GM19240 (cell line): ENCODE measurements around the gene HIVEP3.
"Not testable (repeated sequence)": the region's sequence is repeated elsewhere in the genome, so short reads cannot be mapped to it uniquely, and the experiment has no call there.

Experiments
- DNase-seq: peaks from one replicate; pipeline ENCODE4 v3.0.0; 2011; ENCODE audit warnings: low spot score; ENCODE audit not compliant: insufficient read length

HIVEP3 gene

DNA sequence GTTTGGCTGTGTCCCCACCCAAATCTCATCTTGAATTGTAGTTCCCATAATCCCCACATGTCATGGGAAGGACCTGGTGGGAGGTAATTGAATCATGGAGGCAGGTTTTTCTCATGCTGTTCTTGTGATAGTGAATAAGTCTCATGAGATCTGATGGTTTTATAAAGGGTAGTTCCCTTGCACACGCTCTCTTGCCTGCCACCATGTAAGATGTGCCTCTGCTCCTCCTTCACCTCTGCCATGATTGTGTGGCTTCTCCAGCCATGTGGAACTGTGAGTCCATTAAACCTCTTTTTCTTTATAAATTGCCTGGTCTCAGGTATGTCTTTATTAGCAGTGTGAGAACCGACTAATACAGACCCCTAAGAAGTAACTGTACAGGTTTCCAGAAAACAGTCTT is 2.5 kb upstream of the HIVEP3 start:
- not testable (repeated sequence) for DNase-seq

DNA sequence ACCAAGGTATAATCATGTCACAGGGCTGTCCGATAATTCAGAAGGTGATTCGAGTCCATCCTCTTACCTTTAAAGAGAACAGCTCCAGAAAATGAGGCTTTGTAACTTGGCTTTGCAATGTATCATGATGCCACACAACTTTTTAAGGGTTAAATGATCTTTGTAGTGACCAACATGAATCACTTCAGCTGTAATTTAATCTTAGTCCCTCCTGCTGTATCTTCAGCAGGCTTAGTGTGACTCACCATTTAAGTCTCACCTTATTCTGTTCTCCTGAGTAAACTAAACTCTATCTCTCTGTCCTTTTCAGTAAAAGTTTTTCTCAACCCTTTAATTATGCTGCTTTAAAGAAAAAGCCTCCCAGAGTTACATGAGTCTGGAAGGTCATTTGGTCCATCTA is 1.9 kb upstream of the HIVEP3 start:
- no peak for DNase-seq

DNA sequence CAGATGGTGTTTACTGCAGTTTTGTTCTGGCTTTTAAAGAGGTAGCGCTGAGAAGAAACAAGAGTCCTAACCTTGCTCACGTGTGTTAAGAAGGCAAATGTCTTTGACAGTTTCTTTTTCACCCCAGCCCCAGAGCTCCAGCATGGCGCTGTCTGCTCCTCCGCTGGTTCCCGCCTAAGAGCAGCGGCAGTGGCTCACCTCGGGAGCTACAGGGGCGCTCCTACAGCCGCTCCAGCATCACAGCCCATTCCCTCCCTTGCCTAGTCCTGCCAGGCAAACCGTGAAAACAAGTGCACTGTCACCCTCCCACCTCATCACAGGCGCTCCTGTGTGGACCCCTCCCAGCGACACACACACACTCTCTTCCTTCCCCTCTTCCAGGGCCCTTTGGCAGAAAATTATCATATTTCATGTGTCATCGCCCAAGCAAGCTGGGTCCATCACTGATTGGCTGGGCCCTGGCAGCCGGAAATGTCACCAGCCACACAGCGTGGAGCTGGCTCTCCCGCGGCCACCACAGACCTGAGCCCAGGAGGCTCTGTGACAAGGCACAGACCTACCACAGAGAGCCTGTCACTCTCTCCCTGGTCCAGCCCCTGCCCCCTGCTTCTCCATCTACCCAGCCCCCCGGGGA is 1.2 kb upstream of the HIVEP3 start:
- DNase-seq = peak; percentile 30

DNA sequence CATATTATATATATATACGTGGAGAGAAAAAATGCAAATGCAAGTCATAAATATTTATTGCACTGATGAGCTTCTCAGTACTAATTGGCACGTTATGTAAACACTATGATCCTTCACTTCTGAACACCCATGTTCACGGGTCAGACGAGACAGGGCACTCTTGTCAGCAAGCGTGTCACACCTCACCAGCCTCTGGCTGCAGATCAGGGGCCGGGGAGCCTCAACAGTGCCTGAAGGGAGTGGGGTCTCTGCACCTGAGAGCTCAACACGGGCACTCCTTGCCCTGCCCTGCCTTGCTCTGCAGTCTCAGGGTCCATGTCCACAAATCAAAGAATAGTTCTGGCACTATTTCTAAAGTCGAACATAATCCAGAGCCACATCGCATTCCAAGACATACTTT is 409 bp upstream of the HIVEP3 start:
- no peak for DNase-seq

DNA sequence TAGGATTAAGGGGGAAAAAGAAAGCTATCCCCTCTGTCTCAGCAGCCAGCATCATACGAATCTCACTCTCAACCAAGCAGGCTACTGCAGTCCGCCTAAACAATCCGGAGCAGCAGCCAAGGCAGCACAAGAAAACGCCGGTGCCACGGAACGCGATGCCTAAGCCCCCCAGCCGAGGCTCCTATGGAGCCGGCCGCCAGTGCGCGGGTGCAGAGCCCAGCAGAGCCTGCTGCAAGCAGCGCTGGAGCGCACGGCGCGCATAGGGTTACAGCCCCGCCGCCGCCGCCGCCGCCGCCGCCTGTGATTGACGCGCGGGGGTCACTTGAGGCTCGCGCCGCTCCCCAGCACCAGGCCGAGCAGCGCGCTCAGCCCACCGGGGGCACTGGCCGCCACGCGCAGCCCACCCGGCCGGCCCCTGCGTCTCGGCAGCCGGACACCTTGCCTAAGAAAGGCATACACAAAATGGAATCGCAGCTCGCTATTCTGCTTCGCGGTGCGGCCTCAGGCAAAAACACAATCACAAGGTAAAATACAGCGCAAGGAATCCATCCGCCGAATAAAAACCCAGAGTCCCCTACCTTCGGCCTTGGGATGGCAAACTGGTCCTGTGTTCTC is 780 bp downstream of the HIVEP3 start:
- no peak for DNase-seq

DNA sequence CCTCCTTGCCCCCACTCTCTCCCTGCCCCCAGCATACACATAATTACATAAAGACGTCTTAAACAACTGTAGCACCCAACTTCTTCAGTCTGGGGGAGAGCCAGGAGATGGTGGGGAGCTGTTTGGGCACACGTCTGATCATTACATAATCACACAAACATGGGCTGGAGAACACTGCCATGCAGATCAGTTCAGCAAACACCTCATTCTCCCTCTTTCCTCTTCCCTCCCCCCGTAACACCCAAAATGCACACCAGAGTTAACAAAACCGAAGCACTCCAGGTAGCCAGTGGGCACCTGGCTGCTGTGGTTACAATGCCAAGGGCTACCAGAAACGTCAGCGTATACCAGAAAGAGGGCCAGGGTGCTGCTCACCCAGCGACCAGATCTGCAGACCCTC is 1.6 kb downstream of the HIVEP3 start:
- DNase-seq = no peak

DNA sequence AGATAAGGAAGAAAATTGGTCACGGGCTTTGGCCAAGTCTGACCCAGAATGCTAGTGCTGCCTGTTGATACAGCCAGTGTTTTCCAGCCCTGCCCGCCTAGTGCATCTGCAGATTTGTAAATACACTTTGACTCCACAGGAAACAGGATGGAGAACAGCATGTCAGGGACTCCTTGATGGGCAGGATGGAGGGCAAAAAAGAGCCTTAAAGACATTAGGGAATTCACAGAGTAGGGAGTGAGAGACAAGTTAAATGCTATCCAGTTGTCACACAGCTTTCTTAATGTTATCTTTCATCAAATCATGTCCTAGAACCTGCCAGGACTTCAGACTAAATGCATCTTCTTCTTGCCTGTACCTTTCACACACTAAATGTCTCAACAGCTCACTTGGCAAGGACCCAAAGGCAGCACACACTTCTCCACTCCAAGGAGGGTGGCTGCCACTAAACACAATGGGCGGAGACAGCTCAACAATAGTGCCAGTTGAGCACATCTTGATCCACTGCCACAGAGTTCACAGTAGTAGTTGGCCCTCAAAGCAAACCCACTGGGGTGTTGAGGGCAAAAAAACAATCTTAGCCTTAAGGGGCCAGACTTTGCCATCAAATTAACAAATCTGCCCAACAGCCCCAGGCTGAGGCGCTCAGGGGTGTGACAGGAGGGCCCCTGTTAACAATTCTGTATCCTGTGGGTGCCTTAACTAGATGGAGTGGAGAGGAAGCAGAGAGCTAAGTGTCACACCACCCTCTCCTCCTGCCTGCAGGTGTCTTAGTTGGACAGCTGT is 2.7 kb downstream of the HIVEP3 start:
- DNase-seq = no peak

DNA sequence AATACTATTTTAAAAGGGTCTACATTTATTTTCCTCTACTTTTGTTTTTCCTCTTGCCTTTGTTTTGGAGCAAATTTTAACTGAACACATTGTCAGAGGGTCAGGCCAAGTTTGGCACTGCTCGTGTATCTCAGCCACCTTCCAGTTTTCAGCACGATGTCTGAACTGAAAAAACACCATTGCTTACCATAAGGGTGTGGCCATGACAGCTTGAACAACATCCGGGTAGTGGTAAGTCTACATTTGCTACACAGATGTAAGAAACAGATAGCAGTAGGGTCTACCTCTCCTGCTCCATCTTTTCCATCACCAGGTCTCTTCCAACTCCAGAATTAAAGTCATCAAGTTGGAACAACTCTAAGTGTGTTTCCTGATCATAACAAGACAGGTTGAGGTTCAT is 4.2 kb downstream of the HIVEP3 start:
- DNase-seq = no peak

DNA sequence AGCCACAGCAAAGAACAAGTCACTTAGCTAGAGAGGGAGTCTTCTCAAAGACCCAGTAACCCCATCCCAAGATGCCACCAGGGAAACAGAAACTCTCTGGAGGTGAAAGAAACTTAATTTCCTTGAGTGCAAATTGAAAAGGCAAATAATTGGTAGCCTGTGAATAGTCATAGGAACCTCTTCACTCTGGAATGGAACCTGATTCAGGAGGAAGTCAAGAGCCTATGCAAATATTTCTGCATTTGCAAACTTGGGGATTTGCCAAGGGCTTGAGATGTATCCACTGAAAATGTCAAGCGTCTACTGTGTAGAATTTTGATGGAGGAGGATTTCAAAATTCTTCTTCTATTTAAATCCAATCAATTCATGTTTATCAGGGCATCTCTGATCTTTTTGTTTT is 5.7 kb downstream of the HIVEP3 start:
- no peak for DNase-seq

DNA sequence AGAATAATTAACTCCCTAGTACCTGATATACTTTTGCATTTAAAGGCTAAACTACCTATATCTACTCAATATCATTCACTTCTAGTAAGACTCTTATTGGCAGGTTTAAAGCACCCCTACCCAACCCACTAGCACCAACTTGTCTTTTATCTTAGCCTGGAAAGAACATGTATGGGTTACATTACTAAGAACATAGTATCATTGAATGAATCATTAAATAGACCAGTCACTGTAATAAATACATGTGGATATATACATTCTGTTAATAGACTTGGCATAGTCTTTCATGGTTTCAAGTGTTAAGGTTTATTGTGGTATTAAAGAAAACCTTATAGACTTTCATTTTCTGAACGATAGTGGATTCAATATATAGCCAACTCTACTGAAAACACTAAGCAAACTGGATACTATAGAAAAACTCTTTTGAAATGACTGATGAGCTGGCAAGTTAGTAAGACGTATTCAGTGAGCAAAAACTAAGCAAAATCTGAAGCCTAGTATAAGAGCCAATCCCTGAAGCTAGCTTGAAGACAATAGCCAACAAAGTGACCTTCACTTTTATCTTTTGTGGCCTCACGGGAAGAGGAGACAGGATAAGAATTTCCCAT is 10.3 kb downstream of the HIVEP3 start:
- DNase-seq = no peak

DNA sequence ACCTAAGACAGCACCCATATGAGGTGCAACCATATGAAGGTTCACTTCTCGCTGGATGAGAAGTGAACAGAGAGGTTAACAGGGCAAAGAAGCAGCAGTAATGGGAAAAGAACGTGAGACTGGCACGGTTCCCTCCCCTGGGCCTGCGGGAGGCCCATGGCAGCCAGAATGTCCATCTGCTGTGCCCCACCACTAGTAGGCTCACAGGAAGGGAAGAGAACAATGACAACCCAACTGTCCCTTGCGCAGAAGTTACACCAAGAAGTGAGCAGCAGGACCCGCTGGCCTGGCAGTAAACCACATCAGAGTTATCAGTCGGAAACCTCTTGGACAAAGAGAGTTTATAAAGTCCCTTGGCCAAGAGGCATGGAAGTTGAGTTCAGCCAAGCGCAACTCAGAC is 11.3 kb downstream of the HIVEP3 start:
- no peak for DNase-seq

DNA sequence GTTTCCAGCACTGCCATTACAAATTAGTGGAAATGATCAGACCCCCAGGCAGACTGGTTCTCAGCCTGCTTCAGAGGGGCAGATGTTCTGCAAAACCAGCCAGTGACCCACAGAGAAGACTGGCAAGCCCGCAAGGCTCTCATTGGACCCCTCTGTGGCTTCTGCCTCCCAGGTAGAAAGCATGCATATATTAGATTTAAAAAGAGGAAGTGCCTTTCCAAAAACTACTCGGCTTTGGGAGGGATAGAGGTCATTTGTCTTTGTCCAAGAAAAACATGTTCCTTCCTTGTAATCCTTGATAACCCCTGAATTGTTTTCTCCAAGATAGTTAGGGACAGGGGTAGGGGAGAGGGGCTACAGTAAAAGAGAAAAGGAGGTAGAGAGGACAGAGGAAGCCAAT is 11.8 kb downstream of the HIVEP3 start:
- DNase-seq = no peak

DNA sequence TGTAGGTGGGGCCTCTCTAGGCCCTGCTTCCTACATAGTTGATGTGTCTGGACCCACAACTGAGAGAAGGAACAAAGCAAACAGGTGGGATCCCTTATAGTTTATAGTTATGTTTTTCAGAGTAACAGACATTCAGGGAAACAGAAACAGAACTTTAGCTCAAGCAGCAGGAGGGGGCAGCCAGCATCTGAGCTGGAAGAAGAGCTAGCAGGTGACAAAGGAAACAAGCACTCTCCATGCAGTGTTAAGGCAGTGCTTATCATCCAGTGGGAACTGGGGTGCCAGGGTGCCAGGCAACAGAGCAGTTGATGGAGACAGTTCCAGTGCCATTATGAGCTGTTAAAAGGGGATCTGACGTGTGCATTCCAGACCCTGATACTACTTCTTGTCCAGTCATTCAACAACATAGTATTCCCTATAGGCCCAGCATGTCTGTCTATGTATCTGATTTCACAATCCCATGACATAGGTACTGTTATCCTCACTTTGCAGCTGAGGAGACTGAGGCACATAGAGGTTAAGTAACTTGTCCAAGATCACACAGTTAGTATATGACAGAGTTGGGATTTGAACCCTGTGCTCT is 13.5 kb downstream of the HIVEP3 start:
- DNase-seq = no peak

DNA sequence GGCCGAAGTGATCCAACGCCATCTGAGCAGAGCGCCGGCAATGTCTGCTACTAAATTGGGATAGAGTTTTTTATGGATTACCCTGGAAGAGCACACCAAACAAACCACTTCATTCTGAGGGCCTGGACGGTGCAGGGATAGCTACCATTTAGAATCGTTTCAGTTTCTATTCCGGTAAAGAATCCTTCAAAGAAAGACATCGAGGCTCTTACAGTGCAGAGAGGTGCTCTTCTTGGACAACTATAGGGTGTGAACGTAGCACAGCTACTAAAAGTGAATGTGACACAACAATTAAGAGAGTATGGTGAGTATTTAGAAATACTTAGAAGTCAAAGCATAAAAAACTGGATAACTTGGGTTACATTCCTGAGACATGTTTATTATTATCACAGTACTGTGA is 16.1 kb downstream of the HIVEP3 start:
- DNase-seq = no peak

DNA sequence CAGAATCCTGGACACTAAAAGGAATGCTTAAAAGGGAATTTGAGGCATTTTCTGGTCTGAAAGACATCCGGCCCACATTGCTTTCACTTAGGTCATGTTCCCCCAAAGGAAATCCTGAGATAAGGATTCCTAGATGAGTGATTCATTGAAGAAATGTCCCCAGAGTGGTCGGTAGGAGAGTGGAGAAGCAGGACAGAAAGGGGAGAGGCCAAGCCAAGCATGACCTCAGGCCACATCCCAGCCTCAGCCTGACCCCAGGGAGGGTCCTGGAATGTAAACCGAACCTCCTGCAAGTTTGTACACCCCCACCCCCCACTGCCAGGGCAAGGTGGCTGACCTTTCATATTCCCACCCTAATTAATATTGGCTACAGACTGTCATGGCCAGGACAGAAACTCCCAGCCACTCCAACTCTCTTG is 16.6 kb downstream of the HIVEP3 start:
- DNase-seq = no peak

DNA sequence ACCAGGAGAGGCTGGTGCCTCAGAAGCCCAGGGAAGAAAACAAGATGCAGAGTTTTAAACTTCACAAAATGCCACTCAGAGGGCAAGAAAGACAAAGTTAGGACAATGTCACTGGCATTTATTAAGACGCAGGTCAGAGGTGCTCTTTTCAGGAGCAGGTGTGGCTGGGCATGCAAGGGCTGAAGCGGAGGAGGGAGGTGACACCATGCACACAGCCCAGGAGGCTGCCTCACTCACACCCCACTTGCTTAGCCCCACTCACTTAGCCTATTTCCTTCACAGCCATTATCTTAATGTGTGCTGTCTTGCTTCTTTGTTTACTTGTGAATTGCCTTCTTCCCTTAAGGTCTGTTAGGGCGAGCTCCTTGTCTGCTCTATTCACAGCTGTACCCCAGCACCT is 17.2 kb downstream of the HIVEP3 start:
- DNase-seq = no peak

DNA sequence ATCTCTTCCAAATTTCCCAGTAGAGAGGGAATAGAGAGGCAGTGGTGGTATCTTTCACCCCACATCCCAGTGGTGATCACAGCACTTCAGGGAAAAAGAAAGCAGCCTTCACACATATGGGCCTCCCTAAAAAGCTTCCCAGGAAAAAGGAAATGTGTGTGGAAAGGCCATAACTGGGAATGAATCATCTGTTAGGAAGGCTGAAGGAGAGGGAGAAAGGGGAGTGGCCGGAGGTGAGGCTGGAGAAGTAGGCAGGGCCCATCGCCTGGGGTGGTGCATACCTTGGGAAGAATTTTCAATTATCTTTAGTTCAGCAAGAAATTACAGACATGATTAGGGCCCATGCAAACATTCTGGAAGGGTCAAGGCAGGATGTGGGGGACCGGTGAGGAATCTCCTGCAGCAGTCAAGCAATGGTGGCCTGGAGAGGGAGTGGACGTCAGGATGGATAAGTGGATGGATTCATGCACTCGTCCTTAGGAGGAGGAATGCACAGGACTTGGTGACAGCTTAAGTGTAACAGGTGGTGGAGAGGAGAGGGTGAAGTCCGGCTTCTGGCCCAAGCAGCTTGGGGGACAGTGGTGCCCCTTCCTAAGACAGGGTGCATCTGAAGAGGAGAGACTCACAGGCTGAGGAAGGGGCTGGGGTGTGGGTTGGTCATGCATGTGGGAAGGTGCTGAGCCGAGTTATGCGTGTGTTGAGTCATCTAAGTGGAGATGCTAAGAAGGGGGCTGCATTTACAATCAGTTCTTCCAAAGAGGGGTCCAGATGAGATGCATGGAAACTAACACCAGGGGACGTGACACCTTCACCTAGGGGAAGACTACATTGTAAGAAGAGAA is 17.9 kb downstream of the HIVEP3 start:
- DNase-seq = no peak

DNA sequence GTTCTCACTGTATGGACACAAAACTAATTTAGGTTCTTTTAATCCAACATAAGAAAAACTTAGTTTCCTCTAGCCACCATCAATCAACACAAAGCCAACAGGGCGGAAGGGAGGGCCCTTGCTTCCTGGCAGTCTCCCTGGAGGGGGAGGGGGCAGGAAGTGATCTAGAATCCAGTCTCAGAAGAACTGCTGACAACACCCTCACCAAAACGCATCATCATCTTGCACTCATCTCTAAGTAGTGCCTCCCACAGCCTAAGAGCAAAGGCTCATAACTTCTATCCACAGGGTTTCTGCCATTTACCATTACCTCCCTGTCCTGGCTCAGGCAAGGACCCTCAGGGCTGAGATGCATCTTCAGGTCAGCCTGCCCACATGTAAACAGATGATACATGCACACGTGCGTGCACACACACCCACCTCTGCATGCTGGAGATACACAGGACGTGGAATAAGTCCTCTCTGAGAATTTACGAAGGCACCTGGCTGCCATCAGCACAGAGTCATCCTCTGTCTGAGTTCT is 20.5 kb downstream of the HIVEP3 start:
- no peak for DNase-seq

DNA sequence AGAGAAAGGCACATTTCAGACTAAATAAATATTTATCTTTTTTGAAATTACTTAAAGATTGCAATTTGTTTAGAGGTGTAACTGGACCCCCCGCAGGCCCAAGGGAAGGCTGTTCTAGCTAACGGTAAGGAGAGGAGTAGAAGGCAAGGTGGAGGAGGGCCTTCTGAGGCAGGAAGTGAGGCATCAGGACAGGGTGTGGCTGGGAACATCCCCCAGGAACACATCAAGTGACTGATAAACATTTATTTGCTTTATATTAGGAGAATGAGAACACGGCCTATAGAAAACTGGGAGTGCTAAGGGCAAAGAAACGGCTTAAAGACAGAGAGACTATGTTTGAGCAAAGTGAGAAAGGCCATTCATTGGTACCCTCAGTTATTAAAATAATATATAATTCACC is 23.2 kb downstream of the HIVEP3 start:
- DNase-seq = no peak

DNA sequence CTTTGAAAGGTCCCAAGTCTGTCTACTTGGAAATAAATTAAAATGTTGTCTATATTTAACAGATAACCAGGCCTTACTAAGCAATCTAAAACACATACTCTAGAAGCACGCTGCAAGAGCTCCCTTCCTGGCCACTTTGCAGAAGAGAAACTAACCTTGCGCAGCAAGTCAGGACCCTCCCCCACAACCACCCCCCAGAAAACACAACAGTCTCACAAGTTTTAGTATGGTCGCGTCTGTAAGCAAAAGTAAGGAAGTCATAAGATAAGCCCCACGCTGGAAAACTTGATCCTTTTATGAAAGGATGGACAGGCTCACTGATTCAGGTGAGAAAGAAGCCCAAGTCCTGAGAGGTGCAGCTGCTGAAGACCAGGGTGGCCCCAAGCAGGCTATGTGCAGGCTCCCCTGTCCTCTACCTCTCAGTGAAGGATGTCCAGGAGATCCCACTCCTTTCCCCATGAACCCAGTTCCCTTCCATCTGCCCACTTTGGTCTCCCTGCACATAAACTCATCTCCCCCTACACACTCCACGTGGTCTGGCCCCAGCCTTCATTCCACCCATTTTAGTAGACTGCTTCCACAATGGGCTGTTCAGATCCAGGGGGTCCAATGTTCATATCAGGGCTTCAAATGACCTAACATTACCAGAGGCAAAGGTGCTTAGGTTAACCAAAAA is 23.8 kb downstream of the HIVEP3 start:
- no peak for DNase-seq
